ENCODE results near the gene SNX7. TPM values are rescaled to one million over a fixed set of nuclear protein-coding genes. Genes with fewer than 3 reads are reported as not detected.

Gene SNX7
- 18.8 and 21.1 TPM in 2 replicates for total RNA-seq (2014; rRNA removed; shearing (Covaris generic))

- peak; percentile 74 for DNase-seq (ENCODE audit: low spot score)
Measured at GRCh38 chr1:98661544-98662355, at the start of gene SNX7. TSS of gene SNX7 (plus strand) at chr1:98661721. CDS start at chr1:98661732, 11 bp downstream.

GRCh38 chr1:98637316-98637715 is 24.2 kb upstream of the SNX7 start:
- no peak for DNase-seq (ENCODE audit: low spot score)

- DNase-seq (ENCODE audit: low spot score): no peak
Measured at GRCh38 chr1:98638185-98638584, 23.3 kb upstream of the SNX7 start.

DNA sequence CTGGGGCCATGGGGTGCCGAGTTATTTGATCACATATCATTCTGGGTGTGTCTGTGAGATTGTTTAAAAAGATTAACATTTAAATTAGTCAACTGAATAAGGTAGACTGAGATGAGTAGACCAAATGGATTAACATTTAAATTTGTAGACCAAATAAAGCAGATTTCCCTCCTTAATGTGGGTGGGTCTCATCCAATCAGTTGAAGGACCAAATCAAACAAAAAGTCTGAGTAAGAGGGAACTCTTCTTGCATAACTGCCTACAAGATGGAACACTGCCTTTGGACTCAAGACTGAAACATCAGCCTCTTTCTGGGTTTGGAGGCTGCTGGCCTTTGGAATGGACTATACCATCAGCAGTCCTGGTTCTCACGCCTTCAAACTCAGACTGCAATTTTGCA is 17.0 kb upstream of the SNX7 start:
- no peak for DNase-seq (ENCODE audit: low spot score)

DNA sequence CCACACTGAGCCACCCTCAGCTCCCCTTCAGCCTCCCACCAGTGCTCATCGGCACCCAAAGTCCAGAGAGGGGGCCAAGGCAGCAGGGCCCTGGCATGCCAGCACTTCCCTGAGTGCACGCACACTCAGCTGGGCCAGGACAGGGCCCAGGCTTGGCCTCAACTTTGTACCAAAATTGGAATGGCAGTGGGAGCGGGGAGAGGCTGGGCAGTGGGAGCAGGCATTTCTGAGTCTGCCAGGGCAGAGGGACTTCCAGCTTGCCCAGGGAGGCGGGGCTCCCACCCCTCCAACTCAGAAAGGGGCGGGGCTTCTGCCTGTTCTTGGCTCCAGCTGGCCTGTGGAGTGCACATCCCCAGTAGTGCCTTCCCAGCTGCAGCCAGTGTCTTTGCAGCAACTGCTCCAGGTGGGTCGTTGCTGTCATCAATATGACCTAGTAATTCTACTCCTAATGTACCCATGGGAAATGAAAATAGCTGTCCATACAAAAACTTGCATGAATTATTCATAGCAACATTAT is 10.3 kb upstream of the SNX7 start:
- no peak for DNase-seq (ENCODE audit: low spot score)

GRCh38 chr1:98653123-98653522 is 8.4 kb upstream of the SNX7 start:
- no peak for DNase-seq (ENCODE audit: low spot score)

DNA sequence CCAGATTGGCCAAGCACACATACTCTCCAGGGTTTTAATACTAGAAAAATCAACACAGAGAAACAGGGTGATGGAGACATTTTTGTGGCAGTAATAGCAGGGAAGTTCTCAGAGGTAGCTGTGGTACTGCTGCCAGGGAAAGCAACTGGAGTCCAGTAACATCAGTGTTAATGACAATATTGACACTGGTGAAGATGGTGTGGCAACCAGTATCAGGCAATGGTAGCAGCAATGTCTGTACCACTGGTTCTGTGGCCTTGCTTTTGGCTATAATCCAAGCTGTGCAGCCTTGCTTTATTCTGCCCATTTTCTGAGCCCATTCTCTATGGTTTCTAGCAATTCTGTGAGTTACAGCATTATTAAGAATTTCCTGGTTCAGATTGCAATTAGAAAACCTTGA is 1.6 kb upstream of the SNX7 start:
- DNase-seq (ENCODE audit: low spot score): no peak

DNA sequence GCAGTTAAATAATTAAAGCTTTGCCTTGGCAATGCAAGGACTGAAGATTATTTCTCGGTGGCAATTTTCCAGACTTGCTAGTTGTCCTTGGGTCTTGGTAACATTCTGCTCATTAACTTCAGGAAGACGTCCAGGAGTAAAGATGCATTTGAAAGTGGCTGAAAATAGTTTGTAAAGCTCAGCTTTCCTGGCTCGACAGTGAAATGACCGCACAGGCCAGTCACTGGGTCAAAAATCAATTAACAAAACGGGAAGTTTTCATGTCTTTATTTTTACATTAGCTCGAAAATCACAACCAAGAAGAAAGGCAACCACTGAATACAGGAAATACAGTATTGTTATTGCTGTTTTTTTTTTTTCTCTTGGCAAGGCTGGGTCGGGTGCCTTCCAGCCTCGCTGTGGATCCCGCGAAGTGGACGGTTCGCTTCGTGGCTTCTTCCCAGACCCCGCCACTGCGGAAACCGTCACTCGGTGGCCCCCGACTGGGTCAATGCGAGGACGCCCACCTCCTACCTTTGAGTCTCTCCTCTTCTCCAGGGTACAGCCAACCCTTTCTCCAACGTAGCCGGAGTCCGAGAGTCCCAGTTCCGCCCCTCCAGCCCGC is 479 bp upstream of the SNX7 start:
- DNase-seq (ENCODE audit: low spot score): no peak

GRCh38 chr1:98662356-98662670 is 792 bp downstream of the SNX7 start:
- no peak for DNase-seq (ENCODE audit: low spot score)

DNA sequence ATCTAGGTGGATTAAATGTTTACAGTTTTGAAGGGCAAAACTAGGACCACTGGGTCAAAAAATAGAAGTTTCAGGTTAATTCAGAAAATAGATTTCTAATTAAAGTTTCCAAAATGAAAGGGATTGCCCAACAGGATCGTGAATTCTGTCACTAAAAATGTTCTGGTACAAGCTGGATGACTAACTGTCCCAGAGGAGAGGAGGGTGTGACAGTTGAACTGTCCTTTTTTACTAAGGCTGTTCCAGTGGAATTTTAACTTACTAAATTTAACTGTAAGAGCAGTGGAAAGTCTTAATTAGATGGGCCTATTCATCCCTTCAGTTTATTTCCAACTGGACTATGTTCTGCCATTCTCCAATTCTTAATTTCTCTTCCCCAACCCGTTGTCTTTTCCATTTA is 7.2 kb downstream of the SNX7 start:
- no peak for DNase-seq (ENCODE audit: low spot score)

DNA sequence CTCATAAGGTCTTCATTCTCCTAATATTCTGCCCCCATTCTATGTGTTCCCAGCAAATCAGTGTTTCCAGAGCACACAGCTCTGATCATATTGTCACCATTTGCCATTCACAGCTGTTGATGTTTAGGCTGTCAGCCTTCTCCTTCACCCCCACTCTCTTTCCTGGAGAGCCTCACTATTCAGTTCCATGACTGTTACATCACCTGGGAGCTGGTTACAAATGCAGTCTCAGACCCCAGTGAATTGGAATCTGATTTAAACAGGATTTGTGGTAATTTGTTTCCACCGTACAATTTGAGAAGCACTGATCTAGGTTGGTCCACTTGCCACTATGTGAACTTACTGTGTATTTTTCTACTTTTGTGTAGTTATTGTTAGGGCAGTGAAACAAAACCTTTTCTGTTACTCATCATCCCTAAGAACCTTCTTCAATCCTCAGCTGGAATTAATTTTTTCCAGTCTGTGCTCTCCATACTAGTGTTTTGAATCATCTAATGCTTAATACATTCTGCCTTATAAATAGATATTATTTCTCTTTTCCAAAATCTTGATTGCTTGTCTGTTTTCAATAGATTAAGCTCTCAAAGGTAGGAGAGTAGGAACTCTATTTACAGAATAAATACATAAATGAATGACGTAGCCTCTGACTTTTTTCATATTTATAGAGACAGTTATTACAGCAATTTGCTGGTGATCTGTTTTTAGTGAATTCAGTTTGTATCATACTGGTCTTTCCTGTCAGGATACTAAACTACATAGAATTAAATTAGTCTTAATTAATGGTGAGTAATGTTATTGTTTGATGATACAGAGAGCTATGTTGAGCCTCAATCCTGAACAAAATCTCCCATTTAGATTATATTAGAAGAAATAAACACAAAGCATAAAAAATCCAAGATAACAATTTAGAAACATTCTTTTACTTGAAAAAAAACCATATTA is 8.1 kb downstream of the SNX7 start:
- DNase-seq (ENCODE audit: low spot score): no peak

DNA sequence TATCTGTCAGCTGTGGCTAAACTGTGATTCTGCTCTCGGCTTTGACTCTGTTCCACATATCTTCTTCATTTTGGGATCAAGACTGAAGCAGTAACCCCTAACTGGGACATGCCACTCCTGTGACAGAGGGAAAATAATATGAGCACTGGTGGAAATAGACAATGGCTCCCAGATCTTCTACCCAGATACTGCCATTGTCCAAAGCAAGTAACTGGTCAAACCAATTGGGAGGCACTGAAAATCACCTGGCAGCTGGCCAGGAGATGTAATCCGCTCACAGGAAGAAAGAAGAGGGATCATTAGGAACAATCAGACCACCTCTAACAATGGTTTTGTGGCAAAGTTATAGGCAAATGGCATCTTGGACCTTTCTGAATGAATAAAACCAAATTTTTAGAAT is 10.7 kb downstream of the SNX7 start:
- no peak for DNase-seq (ENCODE audit: low spot score)

DNA sequence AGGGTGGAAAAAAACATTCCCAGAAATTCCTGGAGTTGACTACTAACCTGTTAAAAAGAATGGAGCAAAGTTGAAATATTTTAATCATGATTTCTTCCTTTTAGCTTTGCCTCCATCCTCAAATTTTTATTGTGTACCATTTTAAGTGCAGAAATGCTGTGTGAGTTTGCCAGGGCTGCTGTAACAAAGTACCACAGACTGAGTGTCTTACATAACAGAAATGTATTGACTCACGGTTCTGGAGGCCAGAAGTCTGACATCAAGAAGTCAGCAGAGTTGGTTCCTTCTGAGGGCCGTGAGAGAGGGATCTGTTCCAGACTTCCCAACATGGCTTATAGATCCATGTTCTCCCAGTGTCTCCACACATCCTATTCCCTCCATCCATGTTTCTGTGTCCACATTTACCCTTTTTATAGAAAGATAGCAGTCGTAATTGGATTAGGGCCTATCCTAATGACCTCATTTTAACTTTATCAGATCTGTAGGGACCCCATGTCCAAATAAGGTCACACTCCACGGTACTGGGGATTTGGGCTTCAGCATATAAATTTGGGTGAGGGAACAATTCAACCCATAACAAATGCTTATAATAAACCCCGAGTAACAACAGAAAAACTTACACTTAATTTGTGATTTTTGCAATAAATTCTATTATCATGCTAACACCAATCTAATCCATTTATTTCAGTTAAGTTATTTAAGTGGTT is 12.7 kb downstream of the SNX7 start:
- DNase-seq (ENCODE audit: low spot score): no peak

DNA sequence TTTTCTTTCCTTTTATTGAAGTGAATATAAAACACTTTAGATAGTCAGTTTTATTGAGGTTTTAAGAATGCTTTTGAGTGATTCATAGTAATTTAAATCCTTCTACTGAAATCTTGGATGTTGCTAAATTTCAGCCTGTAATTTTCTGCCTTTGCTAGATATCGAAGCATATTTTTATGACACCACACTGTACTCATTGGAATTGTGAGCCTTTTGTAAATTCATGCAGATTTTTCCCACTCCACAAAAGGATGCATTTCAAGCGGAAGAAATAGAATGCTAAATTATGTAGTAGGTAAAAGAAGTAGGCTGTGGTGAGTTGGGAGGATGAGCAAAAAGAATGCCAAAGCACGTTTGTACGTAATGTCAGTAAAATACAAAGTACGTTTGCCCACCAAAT is 13.8 kb downstream of the SNX7 start:
- DNase-seq (ENCODE audit: low spot score): no peak

GRCh38 chr1:98677288-98677687 is 15.8 kb downstream of the SNX7 start:
- DNase-seq (ENCODE audit: low spot score): no peak

- no peak for DNase-seq (ENCODE audit: low spot score)
Measured at GRCh38 chr1:98681812-98682211, 20.3 kb downstream of the SNX7 start.

GRCh38 chr1:98688110-98688739 is 26.7 kb downstream of the SNX7 start:
- no peak for DNase-seq (ENCODE audit: low spot score)

- no peak for DNase-seq (ENCODE audit: low spot score)
Measured at GRCh38 chr1:98690576-98690975, 29.1 kb downstream of the SNX7 start.

- no peak for DNase-seq (ENCODE audit: low spot score)
Measured at GRCh38 chr1:98692482-98692881, 31.0 kb downstream of the SNX7 start.

GRCh38 chr1:98693385-98693784 is 31.9 kb downstream of the SNX7 start:
- DNase-seq (ENCODE audit: low spot score): no peak

DNA sequence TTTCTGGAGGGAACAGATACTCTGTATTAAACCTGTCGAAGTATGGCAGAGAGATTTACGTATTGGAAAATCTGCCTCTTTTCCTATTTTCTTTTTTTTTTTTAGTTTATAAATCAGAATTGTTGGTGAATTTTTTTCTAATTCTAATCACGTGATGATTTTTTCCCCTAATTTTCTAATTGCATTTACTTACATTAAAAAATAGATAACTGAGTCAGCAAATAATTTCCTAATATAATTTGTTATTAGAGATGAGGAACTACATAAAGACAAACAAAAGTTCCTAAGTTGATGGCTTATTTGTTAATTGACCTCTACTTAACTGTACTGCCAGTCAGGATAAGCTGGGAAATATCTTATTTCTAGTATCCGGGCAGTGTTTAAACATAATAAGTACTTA is 34.6 kb downstream of the SNX7 start:
- no peak for DNase-seq (ENCODE audit: low spot score)

Measured in HT-29 (cell line).